Karpas-422 (cell line): ENCODE data around the gene ATP5F1D. TPM values are rescaled to one million over a fixed set of nuclear protein-coding genes. Genes with fewer than 3 reads are reported as not detected.
A peak's percentile ranks its signal among the peaks of the same experiment; 100 is the strongest.

Experiments
- DNase-seq: peaks from one replicate; pipeline ENCODE4 v3.0.0-alpha.2; 2015
- H2AFZ ChIP-seq: fragments of 200-600 bp; sonication (generic); 2 replicates; pipeline ENCODE4 v1.6.1; 2014; ENCODE audit warnings: antibody characterized with exemption, low read length, mixed read lengths
- H3K27ac ChIP-seq: fragments of 200-600 bp; sonication (generic); 2 replicates; pipeline ENCODE4 v1.5.1; 2014; ENCODE audit warnings: mild to moderate bottlenecking, low read length, moderate library complexity
- H3K27me3 ChIP-seq: fragments of 200-600 bp; sonication (generic); 2 replicates; pipeline ENCODE4 v1.6.1; 2014; ENCODE audit warnings: low read length, mixed read lengths
- H3K36me3 ChIP-seq: fragments of 200-600 bp; sonication (generic); 2 replicates; pipeline ENCODE4 v1.6.1; 2014; ENCODE audit warnings: low read length, mixed read lengths; ENCODE audit not compliant: insufficient read depth
- H3K4me1 ChIP-seq: fragments of 200-600 bp; sonication (generic); 2 replicates; pipeline ENCODE4 v1.6.1; 2014; ENCODE audit warnings: mild to moderate bottlenecking, low read length, mixed read lengths
- H3K4me2 ChIP-seq: fragments of 200-600 bp; sonication (generic); 2 replicates; pipeline ENCODE4 v1.6.1; 2014; ENCODE audit warnings: low read length, low read depth, mild to moderate bottlenecking; ENCODE audit not compliant: poor library complexity, severe bottlenecking
- H3K4me3 ChIP-seq: fragments of 200-600 bp; sonication (generic); 2 replicates; pipeline ENCODE4 v1.5.1; 2014; ENCODE audit warnings: mild to moderate bottlenecking, antibody characterized with exemption, low read length, mixed read lengths
- H3K79me2 ChIP-seq: fragments of 200-600 bp; sonication (generic); 2 replicates; pipeline ENCODE4 v1.6.1; 2014; ENCODE audit warnings: mild to moderate bottlenecking, low read length, mixed read lengths
- H3K9ac ChIP-seq: fragments of 200-600 bp; sonication (generic); 2 replicates; pipeline ENCODE4 v1.6.0; 2014; ENCODE audit warnings: low read length
- H3K9me2 ChIP-seq: fragments of 200-600 bp; sonication (generic), shearing (Covaris generic); replicated peaks from 2 replicates; pipeline ENCODE4 v1.6.0; 2014; ENCODE audit warnings: mild to moderate bottlenecking, low read length, moderate library complexity; ENCODE audit not compliant: insufficient read depth
- H3K9me3 ChIP-seq: fragments of 300-700, 200-600 bp; sonication (generic); 2 replicates; pipeline ENCODE4 v1.6.1; 2014; ENCODE audit warnings: low read length, mixed read lengths
- H4K20me1 ChIP-seq: fragments of 200-600 bp; sonication (generic); 2 replicates; pipeline ENCODE4 v1.6.1; 2014; ENCODE audit warnings: mild to moderate bottlenecking, antibody characterized with exemption, low read length, low read depth; ENCODE audit not compliant: insufficient read depth
- total RNA-seq: library from RNA; depleted of rRNA; stranded (reverse); fragments of >200 nt; shearing (Covaris generic); gene quantifications from 2 replicates; pipeline ENCODE4 v1.2.3, GENCODE V29; 2014; ENCODE audit warnings: low replicate concordance

The ATP5F1D gene
- total RNA-seq, 1 experiment from 2014 or later = 64.3 TPM

- Histone ChIP-seq H3K4me3 (no peak overlapping the region), H3K4me1 (peaks cover 90% of the 10 kb centered on the region), H3K27ac (no peak overlapping the region), H3K4me2 (peak overlapping the region; percentile 10), H3K9me2 (no peaks in the 10 kb centered on the region), H2AFZ (no peak overlapping the region), H3K36me3 (peaks cover 23% of the 10 kb centered on the region), H3K9ac (no peak overlapping the region), H3K79me2 (peaks cover 13% of the 10 kb centered on the region; the same call in 1 of the 2 replicates), H3K27me3 (no peaks in the 10 kb centered on the region), H3K9me3 (no peaks in the 10 kb centered on the region), H4K20me1 (peaks cover 25% of the 10 kb centered on the region)
- no peak for DNase-seq
These were observed 15.3 kb downstream of the ATP5F1D start for GRCh38 chr19:1256646-1257474.

- H3K4me1 ChIP-seq = peaks cover 90% of the 10 kb centered on the region
- H3K27me3 ChIP-seq = no peaks in the 10 kb centered on the region
- H3K4me3 ChIP-seq = peak overlapping the region; percentile 68
- no peak overlapping the region for H2AFZ ChIP-seq
- H3K9me3 ChIP-seq = no peaks in the 10 kb centered on the region
- H3K27ac ChIP-seq = peak overlapping the region; percentile 92
- H3K9ac ChIP-seq = peak overlapping the region; percentile 81
- peaks cover 25% of the 10 kb centered on the region for H4K20me1 ChIP-seq
- H3K4me2 ChIP-seq = peak overlapping the region; percentile 94
- H3K9me2 ChIP-seq = no peaks in the 10 kb centered on the region
- H3K79me2 ChIP-seq = peaks cover 9% of the 10 kb centered on the region; the same call in 1 of the 2 replicates
- peaks cover 23% of the 10 kb centered on the region for H3K36me3 ChIP-seq
- DNase-seq = peak; percentile 58
These were observed 16.1 kb downstream of the ATP5F1D start for GRCh38 chr19:1257475-1258162.

- DNase-seq = no peak
- H3K27ac ChIP-seq = peak overlapping the region; percentile 92
- no peaks in the 10 kb centered on the region for H3K27me3 ChIP-seq
- peak overlapping the region; percentile 68; the same call in 1 of the 2 replicates for H3K4me3 ChIP-seq
- peaks cover 90% of the 10 kb centered on the region for H3K4me1 ChIP-seq
- H3K9ac ChIP-seq = peak overlapping the region; percentile 81
- H4K20me1 ChIP-seq = peaks cover 25% of the 10 kb centered on the region
- peaks cover 8% of the 10 kb centered on the region; the same call in 1 of the 2 replicates for H3K79me2 ChIP-seq
- no peaks in the 10 kb centered on the region for H3K9me2 ChIP-seq
- no peaks in the 10 kb centered on the region for H3K9me3 ChIP-seq
- H3K36me3 ChIP-seq = peaks cover 23% of the 10 kb centered on the region
- H3K4me2 ChIP-seq = peak overlapping the region; percentile 94
- H2AFZ ChIP-seq = no peak overlapping the region
These were observed 16.6 kb downstream of the ATP5F1D start for GRCh38 chr19:1258163-1258492.

- DNase-seq = peak; percentile 73
- Histone ChIP-seq H3K4me2 (peak overlapping the region; percentile 94), H3K27ac (peak overlapping the region; percentile 92), H3K4me1 (peaks cover 88% of the 10 kb centered on the region), H4K20me1 (peaks cover 18% of the 10 kb centered on the region), H3K9me2 (no peaks in the 10 kb centered on the region), H3K36me3 (peaks cover 16% of the 10 kb centered on the region), H3K79me2 (peaks cover 2% of the 10 kb centered on the region; the same call in 1 of the 2 replicates), H3K27me3 (no peaks in the 10 kb centered on the region), H2AFZ (no peak overlapping the region), H3K4me3 (peak overlapping the region; percentile 68), H3K9ac (peak overlapping the region; percentile 81), H3K9me3 (no peaks in the 10 kb centered on the region)
These were observed 17.2 kb downstream of the ATP5F1D start for GRCh38 chr19:1258707-1259205.

DNA sequence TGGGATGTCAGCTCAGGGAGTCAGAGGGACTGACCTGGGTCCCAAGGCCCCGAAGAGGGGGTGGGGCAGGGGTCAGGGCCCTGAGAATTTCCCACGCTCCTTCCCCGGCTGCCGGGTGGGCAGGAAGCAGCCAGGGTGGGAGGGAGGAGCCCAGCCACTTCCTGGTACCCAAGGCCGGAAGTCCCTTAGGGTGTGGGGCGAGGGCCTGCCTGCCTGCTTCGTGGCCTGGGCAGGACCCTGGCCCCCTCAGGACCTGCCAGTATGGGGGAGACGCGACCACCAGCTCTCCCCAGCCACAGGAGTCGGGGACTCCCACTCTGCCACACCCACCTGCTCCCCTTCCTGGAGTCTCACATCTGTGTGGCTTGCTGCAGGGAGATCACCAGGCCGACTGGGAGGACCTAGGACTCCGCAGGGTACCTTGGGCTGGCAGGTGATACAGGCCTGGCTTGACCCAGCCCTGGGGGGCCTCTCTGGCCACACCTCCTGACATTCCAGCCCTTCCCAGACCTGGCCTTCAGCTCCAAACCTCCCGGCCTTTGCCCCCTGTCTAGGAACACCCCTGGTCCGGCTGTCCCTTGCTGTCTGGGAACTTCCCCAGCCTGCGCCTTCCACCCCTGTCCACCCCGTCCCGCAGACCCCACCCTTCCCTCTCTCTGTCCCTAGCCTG is 17.8 kb downstream of the ATP5F1D start:
- peak; percentile 88 for DNase-seq
- H4K20me1 ChIP-seq = peaks cover 14% of the 10 kb centered on the region
- peak overlapping the region; percentile 81 for H3K9ac ChIP-seq
- H3K36me3 ChIP-seq = peaks cover 12% of the 10 kb centered on the region
- H3K4me3 ChIP-seq = peak overlapping the region; percentile 68
- peaks cover 84% of the 10 kb centered on the region for H3K4me1 ChIP-seq
- H3K27ac ChIP-seq = peak overlapping the region; percentile 92
- no peaks in the 10 kb centered on the region for H3K9me2 ChIP-seq
- peak overlapping the region; percentile 94 for H3K4me2 ChIP-seq
- no peak overlapping the region for H2AFZ ChIP-seq
- H3K79me2 ChIP-seq = no peaks in the 10 kb centered on the region
- no peaks in the 10 kb centered on the region for H3K9me3 ChIP-seq
- H3K27me3 ChIP-seq = no peaks in the 10 kb centered on the region

- peaks cover 84% of the 10 kb centered on the region for H3K4me1 ChIP-seq
- H3K79me2 ChIP-seq = no peaks in the 10 kb centered on the region
- no peaks in the 10 kb centered on the region for H3K27me3 ChIP-seq
- peak; percentile 77 for DNase-seq
- H3K9ac ChIP-seq = peak overlapping the region; percentile 81
- H3K9me3 ChIP-seq = no peaks in the 10 kb centered on the region
- H4K20me1 ChIP-seq = peaks cover 7% of the 10 kb centered on the region; the same call in 1 of the 2 replicates
- H3K36me3 ChIP-seq = peaks cover 5% of the 10 kb centered on the region; the same call in 1 of the 2 replicates
- peak overlapping the region; percentile 92 for H3K27ac ChIP-seq
- no peaks in the 10 kb centered on the region for H3K9me2 ChIP-seq
- H2AFZ ChIP-seq = no peak overlapping the region
- peak overlapping the region; percentile 94 for H3K4me2 ChIP-seq
- H3K4me3 ChIP-seq = peak overlapping the region; percentile 68
These were observed 18.6 kb downstream of the ATP5F1D start for GRCh38 chr19:1259876-1260748.

- Histone ChIP-seq H2AFZ (no peak overlapping the region), H3K27ac (peak overlapping the region; percentile 92), H3K4me1 (peaks cover 84% of the 10 kb centered on the region), H3K4me2 (peak overlapping the region; percentile 94), H3K79me2 (no peaks in the 10 kb centered on the region), H3K9ac (peak overlapping the region; percentile 84), H3K36me3 (no peaks in the 10 kb centered on the region), H3K9me3 (no peaks in the 10 kb centered on the region), H3K9me2 (no peaks in the 10 kb centered on the region), H3K4me3 (peak overlapping the region; percentile 79), H3K27me3 (no peaks in the 10 kb centered on the region), H4K20me1 (no peaks in the 10 kb centered on the region; the same call in 1 of the 2 replicates)
- peak; percentile 98 for DNase-seq
These were observed 19.4 kb downstream of the ATP5F1D start for GRCh38 chr19:1260749-1261537.
